ENCODE data around the gene TNFRSF14.

The TNFRSF14 gene

DNA sequence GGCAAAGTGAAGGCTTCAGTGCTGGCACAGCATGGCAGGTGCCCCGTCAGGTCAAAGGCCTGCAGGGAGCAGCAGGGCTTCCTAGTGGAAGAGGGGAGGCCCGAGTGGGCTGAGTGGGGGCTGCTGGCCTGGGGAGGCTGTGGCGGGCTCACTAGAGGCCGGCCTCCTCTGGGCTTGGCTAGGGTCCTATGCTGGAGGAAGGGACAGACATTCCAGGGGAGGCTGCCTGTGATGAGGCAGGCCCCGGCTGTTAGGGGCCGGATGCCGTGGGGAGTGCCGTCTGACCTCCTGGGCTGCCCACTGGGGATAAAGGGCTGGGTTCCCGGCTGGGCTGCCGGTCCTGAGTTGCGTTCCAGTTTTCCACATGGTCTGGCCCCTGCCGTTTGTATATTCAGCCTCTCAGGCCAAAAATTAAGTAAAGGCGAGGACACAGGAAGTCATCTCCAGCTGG, 51.5 kb downstream of the TNFRSF14 start:
- H3K27ac ChIP-seq (ENCODE audit: low read depth, low read length) = no peak overlapping the region
- H3K36me3 ChIP-seq (ENCODE audit: low read length) = no peaks in the 10 kb centered on the region
- no peak overlapping the region for H3K9ac ChIP-seq (ENCODE audit: low read length)
- no peaks in the 10 kb centered on the region for H3K27me3 ChIP-seq (ENCODE audit: low read length)
- no peaks in the 10 kb centered on the region for H3K9me2 ChIP-seq (replicated peaks; ENCODE audit: insufficient read depth, low read length)
- no peaks in the 10 kb centered on the region for H3F3A ChIP-seq (ENCODE audit: insufficient read depth)
- H3K9me3 ChIP-seq (ENCODE audit: insufficient read depth, low read length) = no peaks in the 10 kb centered on the region
- no peak overlapping the region for H3K4me3 ChIP-seq (ENCODE audit: insufficient read depth, low read length, poor library complexity, severe bottlenecking)
- no peak for TF ChIP-seq EZH2phosphoT487 (conservative IDR thresholded peaks at IDR 0.05; ENCODE audit: low read length)
- TF ChIP-seq, protein P1, sequence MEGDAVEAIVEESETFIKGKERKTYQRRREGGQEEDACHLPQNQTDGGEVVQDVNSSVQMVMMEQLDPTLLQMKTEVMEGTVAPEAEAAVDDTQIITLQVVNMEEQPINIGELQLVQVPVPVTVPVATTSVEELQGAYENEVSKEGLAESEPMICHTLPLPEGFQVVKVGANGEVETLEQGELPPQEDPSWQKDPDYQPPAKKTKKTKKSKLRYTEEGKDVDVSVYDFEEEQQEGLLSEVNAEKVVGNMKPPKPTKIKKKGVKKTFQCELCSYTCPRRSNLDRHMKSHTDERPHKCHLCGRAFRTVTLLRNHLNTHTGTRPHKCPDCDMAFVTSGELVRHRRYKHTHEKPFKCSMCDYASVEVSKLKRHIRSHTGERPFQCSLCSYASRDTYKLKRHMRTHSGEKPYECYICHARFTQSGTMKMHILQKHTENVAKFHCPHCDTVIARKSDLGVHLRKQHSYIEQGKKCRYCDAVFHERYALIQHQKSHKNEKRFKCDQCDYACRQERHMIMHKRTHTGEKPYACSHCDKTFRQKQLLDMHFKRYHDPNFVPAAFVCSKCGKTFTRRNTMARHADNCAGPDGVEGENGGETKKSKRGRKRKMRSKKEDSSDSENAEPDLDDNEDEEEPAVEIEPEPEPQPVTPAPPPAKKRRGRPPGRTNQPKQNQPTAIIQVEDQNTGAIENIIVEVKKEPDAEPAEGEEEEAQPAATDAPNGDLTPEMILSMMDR (IDR thresholded peaks at IDR 0.05; ENCODE audit: insufficient read depth, low read length, poor library complexity, severe bottlenecking) = no peak
- H4K20me1 ChIP-seq (ENCODE audit: low read depth, low read length) = no peaks in the 10 kb centered on the region
- no peaks in the 10 kb centered on the region for H3K79me2 ChIP-seq (ENCODE audit: insufficient read depth, low read length)
- H3K4me2 ChIP-seq (ENCODE audit: low read depth, low read length, poor library complexity, severe bottlenecking) = no peak overlapping the region
- no peak overlapping the region for H2AFZ ChIP-seq (ENCODE audit: low read depth, low read length, severe bottlenecking)

DNA sequence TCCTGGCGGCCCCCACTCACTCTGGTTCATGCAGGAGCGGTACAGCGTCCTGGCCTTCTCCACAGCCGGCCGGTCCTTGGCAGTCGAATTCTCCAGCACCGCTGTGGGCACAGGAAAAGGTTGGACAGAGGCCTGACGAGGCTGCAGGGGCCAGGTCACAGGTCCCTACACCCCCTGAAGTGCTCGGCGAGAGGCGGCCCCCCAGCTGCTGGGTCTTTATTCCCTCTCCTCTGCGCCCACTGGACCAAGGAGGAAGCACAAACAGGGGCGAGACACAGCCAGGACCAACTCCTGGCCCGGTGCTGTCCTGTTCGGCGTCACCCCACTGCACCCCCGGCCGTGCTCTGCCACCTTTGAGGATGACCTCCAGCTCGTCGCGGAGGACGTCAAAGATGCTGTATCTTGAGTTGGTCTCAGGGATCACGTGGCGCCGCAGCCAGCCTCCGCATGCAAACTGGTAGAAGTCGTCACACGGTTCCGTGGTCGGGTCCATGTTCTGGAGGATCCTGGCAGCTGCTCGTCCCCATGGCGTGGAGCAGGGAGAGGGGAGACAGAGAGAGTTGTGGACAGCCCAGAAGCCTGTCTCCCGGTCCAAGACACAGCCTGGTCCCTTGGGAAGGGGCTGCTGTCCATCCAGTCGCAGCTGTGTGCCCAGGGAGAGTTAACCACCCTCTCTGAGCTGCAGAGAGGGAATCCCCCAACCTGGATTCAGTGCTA, 53.3 kb downstream of the TNFRSF14 start:
- H2AFZ ChIP-seq (ENCODE audit: low read depth, low read length, severe bottlenecking) = no peak overlapping the region
- TF ChIP-seq, protein P1 (IDR thresholded peaks at IDR 0.05; ENCODE audit: insufficient read depth, low read length, poor library complexity, severe bottlenecking) = no peak
- TF ChIP-seq EZH2phosphoT487 (conservative IDR thresholded peaks at IDR 0.05; ENCODE audit: low read length) = no peak
- H3K27ac ChIP-seq (ENCODE audit: low read depth, low read length) = no peak overlapping the region
- no peaks in the 10 kb centered on the region for H3K27me3 ChIP-seq (ENCODE audit: low read length)
- no peaks in the 10 kb centered on the region for H4K20me1 ChIP-seq (ENCODE audit: low read depth, low read length)
- H3K4me3 ChIP-seq (ENCODE audit: insufficient read depth, low read length, poor library complexity, severe bottlenecking) = no peak overlapping the region
- no peaks in the 10 kb centered on the region for H3K36me3 ChIP-seq (ENCODE audit: low read length)
- no peaks in the 10 kb centered on the region for H3K9me2 ChIP-seq (replicated peaks; ENCODE audit: insufficient read depth, low read length)
- H3K4me2 ChIP-seq (ENCODE audit: low read depth, low read length, poor library complexity, severe bottlenecking) = no peak overlapping the region
- H3F3A ChIP-seq (ENCODE audit: insufficient read depth) = no peaks in the 10 kb centered on the region
- no peak overlapping the region for H3K9ac ChIP-seq (ENCODE audit: low read length)
- H3K9me3 ChIP-seq (ENCODE audit: insufficient read depth, low read length) = no peaks in the 10 kb centered on the region
- no peaks in the 10 kb centered on the region for H3K79me2 ChIP-seq (ENCODE audit: insufficient read depth, low read length)

DNA sequence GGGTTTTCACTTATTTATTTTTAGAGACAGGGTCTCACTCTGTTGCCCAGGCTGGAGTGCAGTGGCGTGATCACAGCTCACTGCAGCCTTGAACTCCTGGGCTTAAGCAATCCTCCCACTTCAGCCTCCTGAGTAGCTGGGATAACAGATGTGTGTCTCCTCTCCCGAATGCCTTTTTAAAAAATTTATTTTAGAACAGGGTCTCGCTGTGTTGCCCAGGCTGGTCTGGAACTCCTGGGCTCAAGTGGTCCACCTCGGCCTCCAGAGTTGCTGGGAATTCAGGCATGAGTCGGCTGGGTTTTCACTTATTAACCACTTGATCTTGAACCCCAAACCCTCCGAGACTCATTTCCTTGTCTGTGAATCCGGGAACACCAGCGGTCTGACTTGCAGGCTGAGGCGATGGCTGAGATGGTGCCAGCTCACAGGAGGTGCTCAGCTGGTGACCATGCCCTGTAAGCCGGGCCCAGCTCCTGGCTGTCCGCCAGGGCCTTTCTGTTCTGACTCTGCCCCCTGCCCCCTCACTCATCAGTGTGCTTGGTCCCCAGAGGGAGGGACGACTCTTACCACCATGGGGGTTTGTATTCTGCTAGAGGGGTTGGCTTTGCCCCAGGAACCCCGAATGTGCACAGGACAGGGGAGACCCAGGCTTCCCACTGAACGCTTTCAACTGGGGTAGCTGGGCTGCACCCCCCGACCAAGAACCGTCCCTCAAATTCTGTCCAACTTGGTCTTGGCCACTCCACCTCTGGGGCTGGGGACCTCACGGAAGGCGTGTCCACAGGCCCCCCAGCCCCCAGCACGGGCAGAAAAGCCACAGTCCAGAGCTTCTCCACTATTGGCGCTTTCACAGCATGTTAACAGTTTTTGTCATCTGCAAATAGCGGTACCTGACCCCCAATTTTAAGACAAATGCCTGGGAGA, 54.1 kb downstream of the TNFRSF14 start:
- no peaks in the 10 kb centered on the region for H3F3A ChIP-seq (ENCODE audit: insufficient read depth)
- no peak overlapping the region for H3K9ac ChIP-seq (ENCODE audit: low read length)
- no peak overlapping the region for H3K4me3 ChIP-seq (ENCODE audit: insufficient read depth, low read length, poor library complexity, severe bottlenecking)
- H4K20me1 ChIP-seq (ENCODE audit: low read depth, low read length) = no peaks in the 10 kb centered on the region
- no peaks in the 10 kb centered on the region for H3K27me3 ChIP-seq (ENCODE audit: low read length)
- H2AFZ ChIP-seq (ENCODE audit: low read depth, low read length, severe bottlenecking) = no peak overlapping the region
- no peak overlapping the region for H3K27ac ChIP-seq (ENCODE audit: low read depth, low read length)
- no peaks in the 10 kb centered on the region for H3K36me3 ChIP-seq (ENCODE audit: low read length)
- H3K9me3 ChIP-seq (ENCODE audit: insufficient read depth, low read length) = no peaks in the 10 kb centered on the region
- no peak overlapping the region for H3K4me2 ChIP-seq (ENCODE audit: low read depth, low read length, poor library complexity, severe bottlenecking)
- no peaks in the 10 kb centered on the region for H3K79me2 ChIP-seq (ENCODE audit: insufficient read depth, low read length)
- no peak for TF ChIP-seq EZH2phosphoT487 (conservative IDR thresholded peaks at IDR 0.05; ENCODE audit: low read length)
- TF ChIP-seq, protein P1 (IDR thresholded peaks at IDR 0.05; ENCODE audit: insufficient read depth, low read length, poor library complexity, severe bottlenecking) = no peak
- H3K9me2 ChIP-seq (replicated peaks; ENCODE audit: insufficient read depth, low read length) = no peaks in the 10 kb centered on the region
